Stimulated activated CD8-positive, alpha-beta memory T cell treated with anti-CD3 and anti-CD28 coated beads, Interleukin-4, amount 100 ng/mL, for 4 hours (primary cell): ENCODE results near the gene SLC6A6.

Source experiments
- DNase-seq, 2 donors: peaks; one replicate each; pipeline ENCODE4 v3.0.0-alpha.2; 2020; ENCODE audit warnings: low read depth in 2 of 2, low spot score in 1 of 2

Gene SLC6A6

GRCh38 chr3:14536837-14537589 lies 134.6 kb downstream of the SLC6A6 start:
- DNase-seq, result no peak

DNA sequence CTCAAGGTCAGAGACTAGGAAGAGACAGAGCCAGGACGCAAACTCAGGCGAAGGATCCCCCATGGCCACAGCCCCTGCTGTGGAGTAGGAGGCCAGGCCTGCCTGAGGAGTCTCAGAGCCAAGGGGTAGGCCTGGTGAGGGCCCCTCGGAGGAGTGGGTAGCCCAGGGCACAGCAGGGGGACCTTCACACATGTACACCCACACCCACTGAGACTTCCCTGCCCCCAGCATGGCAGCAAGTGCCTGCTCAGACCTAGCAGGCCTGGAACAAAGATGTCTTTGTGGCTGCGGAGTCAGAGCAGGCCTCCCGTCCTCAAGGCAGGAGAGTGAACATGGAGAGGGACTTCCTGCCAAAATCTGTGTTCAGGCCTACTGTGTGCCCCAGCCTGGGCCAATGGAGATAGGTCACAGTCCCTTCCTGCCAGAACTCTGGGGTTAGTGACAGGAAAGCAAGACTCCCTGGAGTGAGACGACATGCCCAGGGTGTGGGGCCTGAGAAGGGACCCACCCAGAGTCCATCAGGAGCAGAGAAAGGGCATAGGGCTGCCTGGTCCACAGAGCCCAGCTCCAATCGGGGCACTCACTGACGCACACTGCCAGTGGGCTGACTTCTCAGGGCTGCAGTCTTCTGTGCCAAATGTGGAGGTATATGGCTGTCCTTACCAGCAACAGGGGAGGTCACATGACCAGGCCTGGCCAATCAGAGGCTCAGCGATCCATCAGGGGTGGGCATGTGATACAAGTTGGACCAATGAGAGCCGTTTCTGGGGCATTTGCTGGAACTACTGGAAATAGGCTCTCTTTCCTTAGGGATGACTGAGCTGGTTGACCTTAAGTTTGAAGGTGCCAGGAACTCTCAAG lies 135.4 kb downstream of the SLC6A6 start:
- no peak for DNase-seq

- DNase-seq, result no peak
Observed at GRCh38 chr3:14538451-14539088, 136.2 kb downstream of the SLC6A6 start.
